GM21717 (cell line): ENCODE results near the gene KCNIP2.

Experiments
- ATAC-seq: cut with Tn5 transposase; IDR thresholded peaks from one replicate; pipeline ENCODE4 v1.9.1; 2021; ENCODE audit warnings: mild to moderate bottlenecking, moderate library complexity; ENCODE audit not compliant: unreplicated experiment

KCNIP2 gene

DNA sequence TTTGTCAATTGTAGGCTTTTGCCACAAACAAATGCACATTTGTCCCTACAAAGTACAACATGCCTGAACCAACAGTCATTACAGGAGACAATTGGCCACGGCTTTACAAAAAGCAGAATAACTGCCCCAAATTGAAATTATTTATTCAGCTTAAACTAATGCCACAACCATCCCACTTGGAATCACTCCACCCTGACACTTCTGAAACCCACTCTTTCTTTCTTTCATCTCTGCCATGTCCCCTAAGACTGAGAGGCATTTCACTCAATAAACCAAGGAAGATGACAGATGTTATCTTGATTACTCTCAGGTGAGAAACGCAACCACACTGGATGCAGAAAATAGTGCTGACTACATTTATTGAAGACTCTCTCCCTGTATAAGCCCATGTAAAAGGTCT, 57.8 kb downstream of the KCNIP2 start:
- no peak for ATAC-seq

DNA sequence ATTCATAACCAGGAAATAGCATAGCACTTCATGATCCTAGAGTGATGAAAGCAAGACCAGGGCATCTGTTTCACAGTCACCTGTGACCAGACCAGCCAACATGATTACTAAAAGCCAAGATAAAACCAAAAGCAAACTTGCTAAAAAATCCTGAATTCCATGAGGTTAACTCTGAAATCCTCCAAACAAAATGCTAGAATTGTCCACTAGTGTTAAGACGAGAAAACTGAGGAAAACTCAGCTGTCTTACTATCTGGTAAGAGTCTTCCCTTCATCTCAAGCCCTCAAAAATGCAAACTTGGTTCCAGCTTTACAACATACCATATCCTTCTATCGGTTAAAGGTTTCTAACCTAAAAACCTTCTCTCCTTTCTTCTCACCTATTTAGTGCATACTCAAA, 59.0 kb downstream of the KCNIP2 start:
- ATAC-seq = no peak

GRCh38 chr10:101783736-101784118, 59.9 kb downstream of the KCNIP2 start:
- ATAC-seq = no peak

DNA sequence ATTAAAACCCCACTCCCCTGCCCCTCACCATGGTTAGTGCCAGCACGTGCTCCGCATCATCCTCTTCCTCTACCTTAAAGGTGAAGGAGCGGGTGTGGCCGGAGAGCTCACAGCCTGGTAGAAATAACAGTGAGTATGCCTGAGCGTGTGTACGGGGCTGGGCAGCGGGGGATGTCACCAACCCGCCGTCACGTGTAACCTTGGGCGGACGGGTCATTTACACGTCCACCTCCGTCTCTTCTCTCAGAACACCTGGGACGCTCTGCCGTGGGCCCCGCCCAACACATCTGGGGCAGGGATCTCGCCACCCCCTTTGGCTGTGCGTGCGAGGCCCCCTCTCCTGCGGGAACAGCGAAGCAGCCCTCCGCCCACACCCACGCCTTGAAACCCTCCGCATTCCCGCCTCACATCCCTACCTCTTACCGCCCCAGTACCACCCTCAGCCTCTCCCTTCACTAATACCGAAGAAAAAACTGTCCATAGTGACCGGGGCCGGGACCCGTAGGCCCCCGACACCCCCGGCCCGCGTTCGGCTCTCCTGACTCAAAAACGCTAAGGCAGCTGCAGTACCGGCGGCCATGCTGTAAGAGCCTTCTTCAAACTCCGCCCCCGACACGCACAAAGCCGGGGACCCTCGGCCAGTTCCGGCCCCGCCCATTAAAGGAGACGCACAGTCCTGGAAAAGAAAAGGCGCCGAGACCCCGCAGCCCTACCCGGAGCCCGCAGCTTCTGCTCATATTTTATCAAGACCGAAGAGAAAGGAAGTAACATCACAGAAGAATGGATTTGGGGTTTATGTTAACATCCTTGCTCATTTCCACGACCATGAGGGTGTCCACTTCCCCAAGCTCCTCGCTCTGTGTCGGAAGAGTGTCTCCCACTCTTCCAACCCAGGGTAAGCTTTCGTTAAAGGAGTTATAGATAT, 60.5 kb downstream of the KCNIP2 start, which contains the start of gene NPM3:
NPM3 (minus strand) TSS at position 636 of the 925 bp plus-strand sequence; CDS start at position 580, 56 bp downstream.
- ATAC-seq = peak; percentile 65

DNA sequence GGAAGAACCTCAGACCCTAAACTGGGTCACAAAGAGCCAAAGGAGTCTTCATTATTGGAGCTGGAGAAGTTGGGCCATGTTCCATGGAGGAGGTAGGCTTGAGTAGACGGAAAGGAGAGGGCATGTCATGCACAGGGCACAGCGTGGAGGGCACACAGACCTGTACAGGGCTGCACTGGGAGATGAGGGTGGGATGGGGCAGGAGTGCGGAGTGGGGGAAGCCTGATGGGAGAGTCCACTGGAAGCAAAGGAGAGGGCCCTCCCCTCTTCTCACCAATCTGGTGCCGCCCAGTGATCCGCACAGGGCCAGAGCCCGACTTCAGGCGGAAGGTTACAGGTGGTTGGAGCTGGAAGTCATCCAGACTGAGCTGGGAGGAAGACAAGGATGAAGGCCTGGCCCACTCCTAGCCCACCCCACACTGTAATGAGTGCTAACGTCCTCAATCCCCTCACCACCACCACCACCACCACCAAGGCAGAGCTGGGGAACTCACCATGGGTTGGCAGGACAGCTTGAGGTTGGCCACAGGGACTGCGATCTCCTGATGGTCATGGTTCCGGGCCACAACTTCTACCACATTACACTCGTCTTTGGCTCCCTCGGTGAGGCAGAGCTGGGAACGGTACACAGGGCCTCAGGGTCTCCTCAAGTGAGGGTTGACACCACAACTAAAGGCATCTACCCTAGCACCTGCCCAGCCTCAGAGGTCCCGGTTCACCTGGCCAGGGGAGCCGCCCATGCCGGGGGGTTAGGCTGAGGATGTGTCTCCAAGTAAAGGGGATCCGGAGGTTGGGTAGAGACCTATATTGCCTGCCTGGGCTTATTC, 61.4 kb downstream of the KCNIP2 start:
- no peak for ATAC-seq

DNA sequence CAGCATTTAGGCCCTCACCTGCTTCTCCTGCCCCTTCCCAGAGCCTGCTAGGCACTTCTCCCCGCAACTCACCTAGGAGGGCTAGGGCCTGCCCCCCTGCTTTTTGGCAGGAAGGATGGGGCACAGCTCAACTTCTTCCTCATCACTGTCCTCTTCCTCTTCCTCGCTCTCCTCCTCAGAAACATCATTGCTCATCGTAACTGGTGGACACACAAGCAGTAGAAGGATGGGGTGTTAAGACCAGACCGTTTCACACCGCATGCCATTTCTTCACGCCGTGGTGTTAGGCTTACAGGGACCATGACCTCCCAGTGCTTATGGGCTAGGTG, 62.0 kb downstream of the KCNIP2 start:
- ATAC-seq = no peak

- ATAC-seq = no peak
These were observed 62.6 kb downstream of the KCNIP2 start for GRCh38 chr10:101780818-101781654.

GRCh38 chr10:101780187-101780817, 63.3 kb downstream of the KCNIP2 start:
- no peak for ATAC-seq

DNA sequence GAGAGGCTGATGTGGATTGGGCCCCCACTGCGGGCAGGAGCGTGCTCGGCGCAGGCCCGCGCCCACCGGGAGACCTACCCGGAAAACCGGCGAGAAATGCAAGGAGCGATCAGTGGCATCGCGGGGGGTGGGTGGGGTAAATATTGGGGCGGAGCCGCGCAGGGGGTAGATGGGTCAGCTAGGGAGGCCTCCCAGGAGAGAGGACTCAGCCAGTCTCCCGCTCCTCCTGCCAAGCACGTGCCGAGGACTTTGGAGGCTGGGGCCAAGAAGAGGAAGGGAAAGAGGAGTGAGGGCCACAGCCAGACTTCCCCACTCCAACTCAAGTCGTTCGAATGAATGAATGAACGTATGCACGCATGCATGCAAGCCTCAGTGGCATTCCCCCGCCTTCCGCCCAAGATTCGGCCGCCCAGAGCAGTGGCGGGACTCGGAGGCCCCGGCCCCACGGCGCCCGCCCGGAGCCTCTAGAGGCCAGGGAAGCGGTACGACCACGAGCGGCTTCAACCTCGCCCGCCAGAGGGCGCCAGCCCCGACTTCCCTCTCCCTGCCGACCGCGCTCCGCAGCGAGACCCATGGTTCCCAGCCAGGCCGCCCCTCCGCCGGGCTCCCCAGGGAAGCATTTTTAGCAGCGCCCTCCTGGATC, 63.9 kb downstream of the KCNIP2 start:
- ATAC-seq = peak; percentile 36

DNA sequence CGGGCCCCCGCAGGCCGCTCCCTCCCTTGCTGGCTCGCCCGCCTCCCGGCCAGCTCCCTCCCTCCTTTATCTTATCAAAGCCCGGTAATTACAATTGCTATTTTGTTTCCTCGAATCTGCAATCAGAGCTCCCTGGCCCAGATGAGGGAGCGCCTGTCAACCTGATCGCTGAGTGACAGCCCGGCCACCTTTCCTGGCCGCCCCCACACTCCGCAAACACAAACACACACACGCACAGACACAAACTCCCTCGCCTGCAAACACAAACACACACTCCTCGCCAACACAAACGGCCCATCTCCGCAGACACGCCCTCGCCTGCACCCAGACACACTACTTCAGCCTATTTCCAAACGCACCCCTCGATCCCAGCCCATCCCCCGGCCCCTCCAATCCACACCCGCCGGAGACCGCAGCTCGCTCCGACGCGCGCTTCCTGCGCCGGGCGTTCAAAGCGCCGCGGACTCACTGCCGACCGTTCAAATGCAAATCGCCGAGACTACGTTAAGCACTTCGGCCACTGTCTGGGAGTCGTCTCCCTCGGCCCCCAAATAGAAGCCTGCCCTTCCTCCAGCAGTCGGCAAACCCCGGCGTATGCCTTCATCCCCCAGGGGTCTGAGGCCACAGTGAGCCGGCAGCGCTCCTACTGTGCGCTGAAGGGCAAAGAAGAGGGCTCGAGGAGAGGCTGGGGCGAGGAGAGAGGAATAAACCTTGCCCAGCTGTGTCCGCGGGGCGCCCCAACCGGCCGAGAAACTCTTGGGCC, 64.6 kb downstream of the KCNIP2 start:
- ATAC-seq = no peak

DNA sequence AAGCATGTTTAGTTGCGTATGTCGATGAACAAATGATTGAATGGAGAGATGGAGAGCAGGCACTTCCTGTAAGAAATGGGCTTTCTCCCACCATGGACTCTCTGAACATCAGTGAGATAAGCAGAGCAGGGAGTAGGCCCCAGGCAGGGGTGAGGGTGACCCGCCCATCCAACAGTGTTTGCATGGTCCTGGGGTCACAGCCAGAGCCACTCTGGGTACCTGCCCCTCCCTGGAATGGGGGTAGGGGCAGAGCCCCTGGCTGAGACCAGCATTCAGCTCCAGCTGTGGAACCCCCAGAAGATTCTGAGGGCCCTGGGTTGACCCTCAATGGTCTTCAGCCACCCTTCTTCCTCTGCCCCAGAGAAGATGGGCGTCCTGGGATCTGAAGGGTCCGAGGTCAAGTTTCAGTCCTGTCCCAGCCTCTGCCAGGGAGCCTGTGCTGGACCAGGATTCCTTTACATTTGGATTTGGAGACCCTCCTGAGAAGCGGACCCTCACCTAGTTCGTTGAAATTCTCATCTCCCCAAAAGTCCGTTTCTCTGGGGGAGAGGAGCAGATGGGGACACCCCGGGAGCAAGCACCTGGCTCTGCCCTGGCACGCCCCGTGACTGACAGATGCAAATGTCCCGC, 65.3 kb downstream of the KCNIP2 start:
- no peak for ATAC-seq

GRCh38 chr10:101777619-101778145, 65.9 kb downstream of the KCNIP2 start:
- no peak for ATAC-seq

- ATAC-seq = no peak
These were observed 67.3 kb downstream of the KCNIP2 start for GRCh38 chr10:101776161-101776817.
